Iris pigment epithelial cell (primary cell): Measurements from ENCODE around the gene TFAP2D.

Experiments used
- DNase-seq: peaks from one replicate; pipeline ENCODE4 v3.0.0-alpha.2; 2011; ENCODE audit warnings: low read depth

The TFAP2D gene

GRCh38 chr6:50819466-50819903, 106.2 kb downstream of the TFAP2D start:
- DNase-seq: peak; percentile 44

DNA sequence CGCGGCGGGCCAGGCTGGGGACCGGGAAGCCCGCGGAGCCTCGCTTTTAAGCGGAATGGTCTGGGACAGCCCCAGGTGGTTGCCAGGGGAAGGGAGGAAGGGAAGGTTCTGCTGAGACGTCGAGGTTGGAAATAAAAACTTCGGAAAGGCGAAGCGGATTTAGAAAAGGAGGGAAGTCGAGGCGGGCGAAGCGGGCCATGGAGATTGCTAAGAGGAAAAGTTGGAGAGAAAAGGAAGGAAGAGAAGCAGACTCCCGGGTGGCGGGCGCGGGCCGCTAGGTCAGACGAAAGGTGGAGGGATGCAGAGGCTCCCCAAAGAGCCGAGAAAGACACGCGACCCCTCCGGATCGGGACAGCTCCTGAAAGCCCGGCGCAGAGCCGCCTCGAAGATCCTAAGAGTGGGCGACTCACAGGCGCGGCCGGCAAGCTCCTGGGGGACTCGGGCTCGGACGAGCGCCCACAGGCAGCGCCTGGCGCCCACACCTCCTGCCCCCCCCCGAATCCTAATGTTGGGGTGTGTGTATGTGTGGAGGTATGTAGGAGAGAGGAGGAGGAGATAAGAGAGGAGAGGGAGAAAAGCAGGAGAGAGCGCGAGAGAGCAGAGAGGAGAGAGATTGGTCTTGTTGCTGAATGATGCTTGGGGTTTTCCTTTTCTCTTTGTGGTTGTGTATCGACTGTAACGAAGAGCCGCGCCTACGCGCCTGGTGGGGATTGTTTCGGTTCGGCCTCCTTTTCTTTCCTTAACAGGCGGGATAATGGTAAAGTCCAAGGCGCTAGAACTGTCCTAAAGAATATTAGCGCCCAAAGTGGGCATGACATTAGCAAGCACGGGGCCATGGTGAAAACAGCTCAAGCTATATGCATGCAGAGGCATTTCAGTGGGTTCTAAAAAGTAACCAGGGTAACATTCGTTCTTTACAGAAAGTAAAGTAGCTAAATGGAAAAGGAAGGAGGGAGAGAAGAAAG, 106.9 kb downstream of the TFAP2D start:
- peak; percentile 71 for DNase-seq

DNA sequence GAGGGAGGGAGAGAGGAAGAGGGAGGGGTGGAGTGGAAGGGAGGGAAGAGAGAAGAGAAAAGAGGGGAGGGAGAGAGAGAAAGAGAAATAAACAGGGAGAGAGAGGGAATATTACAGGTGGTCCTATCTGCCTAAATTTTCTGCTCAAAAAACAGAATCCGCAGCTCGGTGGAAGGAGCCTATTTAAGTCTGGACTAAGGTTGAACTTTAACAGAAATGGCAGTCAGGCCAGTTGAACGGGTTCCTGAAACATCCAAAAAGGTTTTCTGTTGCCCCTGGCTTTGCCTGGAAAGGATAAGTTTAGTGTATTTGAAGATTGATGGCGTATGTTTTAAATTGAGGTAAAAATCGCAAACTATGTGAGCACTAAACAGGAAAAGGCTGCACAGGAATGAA, 107.5 kb downstream of the TFAP2D start:
- peak; percentile 5 for DNase-seq

GRCh38 chr6:50821441-50822077, 108.2 kb downstream of the TFAP2D start:
- peak; percentile 16 for DNase-seq

- peak; percentile 65 for DNase-seq
These were observed 108.8 kb downstream of the TFAP2D start for GRCh38 chr6:50822078-50822476.
